HG02759 (cell line): ENCODE data around the gene TAS2R41.

Source experiments
- ATAC-seq: cut with Tn5 transposase; IDR thresholded peaks from one replicate; pipeline ENCODE4 v1.9.1; 2021; ENCODE audit warnings: mild to moderate bottlenecking, moderate library complexity; ENCODE audit not compliant: unreplicated experiment

Gene TAS2R41

GRCh38 chr7:143477501-143478150 is at the start of gene TAS2R41:
Gene TAS2R41, plus strand, starts transcription at chr7:143477873. Its CDS starts 0 bp downstream, at chr7:143477873.
- no peak for ATAC-seq

GRCh38 chr7:143429770-143430698 is 47.6 kb upstream of the TAS2R41 start:
- no peak for ATAC-seq

GRCh38 chr7:143431109-143431508 is 46.6 kb upstream of the TAS2R41 start:
- ATAC-seq, result no peak

- no peak for ATAC-seq
These were observed 43.9 kb upstream of the TAS2R41 start for GRCh38 chr7:143433759-143434158.

- ATAC-seq, result no peak
These were observed 43.0 kb upstream of the TAS2R41 start for GRCh38 chr7:143434660-143435059.

GRCh38 chr7:143435266-143435665 is 42.4 kb upstream of the TAS2R41 start:
- ATAC-seq, result no peak

GRCh38 chr7:143436325-143436946 is 41.2 kb upstream of the TAS2R41 start:
- peak; percentile 76 for ATAC-seq

- ATAC-seq, result peak; percentile 51
These were observed 40.1 kb upstream of the TAS2R41 start for GRCh38 chr7:143437578-143437977.

GRCh38 chr7:143439866-143440265 is 37.8 kb upstream of the TAS2R41 start:
- no peak for ATAC-seq

GRCh38 chr7:143443153-143443552 is 34.5 kb upstream of the TAS2R41 start, which contains the start of gene TAS2R60:
Gene TAS2R60, plus strand, starts transcription at chr7:143443453. Its CDS starts 0 bp downstream, at chr7:143443453.
- no peak for ATAC-seq

- no peak for ATAC-seq
These were observed 33.5 kb upstream of the TAS2R41 start for GRCh38 chr7:143444063-143444782.

GRCh38 chr7:143444785-143445184 is 32.9 kb upstream of the TAS2R41 start:
- no peak for ATAC-seq

- ATAC-seq, result no peak
These were observed 30.2 kb upstream of the TAS2R41 start for GRCh38 chr7:143447466-143447865.

- no peak for ATAC-seq
These were observed 29.2 kb upstream of the TAS2R41 start for GRCh38 chr7:143448429-143448828.

GRCh38 chr7:143449793-143450192 is 27.9 kb upstream of the TAS2R41 start:
- ATAC-seq, result no peak

GRCh38 chr7:143451122-143451521 is 26.6 kb upstream of the TAS2R41 start:
- ATAC-seq, result no peak

GRCh38 chr7:143451746-143452145 is 25.9 kb upstream of the TAS2R41 start:
- no peak for ATAC-seq

- ATAC-seq, result no peak
These were observed 25.2 kb upstream of the TAS2R41 start for GRCh38 chr7:143452495-143452894.

- ATAC-seq, result no peak
These were observed 23.5 kb upstream of the TAS2R41 start for GRCh38 chr7:143454091-143454680.

- no peak for ATAC-seq
These were observed 22.2 kb upstream of the TAS2R41 start for GRCh38 chr7:143455491-143455890.
